K562 (cell line): ENCODE results near the gene RBM34. TPM values are rescaled to one million over a fixed set of nuclear protein-coding genes. Genes with fewer than 3 reads are reported as not detected.

Experiments
- BMI1 ChIP-seq: fragments of 150-350 bp; IDR thresholded peaks from 2 replicates; pipeline ENCODE4 v1.6.1; 2014; ENCODE audit warnings: low read length
- C11orf30 ChIP-seq: fragments of 450-650 bp; IDR thresholded peaks from 2 replicates; pipeline ENCODE4 v1.6.1; 2016; ENCODE audit warnings: low read depth, mild to moderate bottlenecking
- FOXA1 ChIP-seq: fragments of 450-650 bp; IDR thresholded peaks from 2 replicates; pipeline ENCODE4 v1.6.1; 2016; ENCODE audit warnings: mild to moderate bottlenecking, borderline replicate concordance
- GTF2A2 ChIP-seq: IDR thresholded peaks from 2 replicates; pipeline ENCODE4 v1.6.1; 2016; ENCODE audit warnings: mild to moderate bottlenecking, missing genetic modification characterization, missing compliant biosample characterization
- HOMEZ ChIP-seq: fragments of 250-450 bp; sonication (Bioruptor Pico); IDR thresholded peaks from 2 replicates; pipeline ENCODE4 v1.4.0; 2020; ENCODE audit warnings: mild to moderate bottlenecking, moderate library complexity
- KLF13 ChIP-seq: fragments of 450-650 bp; IDR thresholded peaks from 2 replicates; pipeline ENCODE4 v1.6.1; 2016; ENCODE audit warnings: missing genetic modification characterization, low read depth, mild to moderate bottlenecking, missing compliant biosample characterization, moderate library complexity, borderline replicate concordance
- MLX ChIP-seq, 2 experiments: fragments of 450-650 bp in 1 of 2; sonication (generic) in 1 of 2; formaldehyde crosslinking; conservative IDR thresholded peaks; 2 replicates each; pipeline versions ENCODE4 v1.4.0 to v1.8.1; 2020 to 2022; ENCODE audit warnings: mild to moderate bottlenecking in 1 of 2, missing genetic modification reagents in 1 of 2
- NRF1 ChIP-seq, 2 experiments: fragments of 450-650 bp; IDR thresholded peaks in 1 of 2; conservative IDR thresholded peaks in 1 of 2; 2 replicates each; pipeline ENCODE4 v1.6.1; 2014; ENCODE audit warnings: mild to moderate bottlenecking in 2 of 2
- PHF21A ChIP-seq: fragments of 450-650 bp; IDR thresholded peaks from 2 replicates; pipeline ENCODE4 v1.6.1; 2017; ENCODE audit warnings: low read depth, borderline replicate concordance
- RB1 ChIP-seq: fragments of 450-650 bp; IDR thresholded peaks from 2 replicates; pipeline ENCODE4 v1.6.1; 2017; ENCODE audit warnings: low read depth, mild to moderate bottlenecking
- RBM39 ChIP-seq: fragments of 200-400 bp; formaldehyde crosslinking; optimal IDR thresholded peaks from 2 replicates; pipeline ENCODE3; 2018; ENCODE audit warnings: low read depth, low read length
- REST ChIP-seq, 2 experiments: fragments of 450-650 bp; formaldehyde crosslinking in 1 of 2; IDR thresholded peaks; 2 replicates each; pipeline versions ENCODE4 v1.4.0 to v1.6.1; 2014 to 2020; ENCODE audit warnings: mild to moderate bottlenecking in 2 of 2, borderline replicate concordance in 1 of 2, low read depth in 1 of 2
- SAFB2 ChIP-seq: fragments of 200-400 bp; formaldehyde crosslinking; IDR thresholded peaks from 2 replicates; pipeline ENCODE4 v1.6.1; 2018; ENCODE audit warnings: borderline replicate concordance, low read length, low read depth, moderate library complexity; ENCODE audit not compliant: severe bottlenecking
- ZFP36 ChIP-seq: fragments of 150-350 bp; IDR thresholded peaks from 2 replicates; pipeline ENCODE4 v1.6.1; 2018; ENCODE audit warnings: low read length, low read depth; ENCODE audit not compliant: partially characterized antibody
- ZKSCAN3 ChIP-seq: fragments of 250-450 bp; sonication (Bioruptor Pico); IDR thresholded peaks from 2 replicates; pipeline ENCODE4 v1.4.0; 2020
- ZNF408 ChIP-seq: fragments of 250-450 bp; sonication (Bioruptor Pico); IDR thresholded peaks from 2 replicates; pipeline ENCODE4 v1.4.0; 2020; ENCODE audit warnings: low read depth, mild to moderate bottlenecking, moderate library complexity
- ZNF75A ChIP-seq: fragments of 450-650 bp; formaldehyde crosslinking; IDR thresholded peaks from 2 replicates; pipeline ENCODE4 v1.4.0; 2020; ENCODE audit warnings: mild to moderate bottlenecking
- polyA plus RNA-seq, 8 experiments: library from polyadenylated mRNA; depleted of rRNA in 4 of 8; stranded (reverse) in 5 of 8; unstranded in 3 of 8; fragments of >200 nt; fragmentation: Nextera tagmentation in 2 of 8; fragmentation: Illumina TruSeq in 1 of 8; extraction: Ambion mirVana in 2 of 8; extraction: Trizol in 1 of 8; gene quantifications; 2 replicates each; pipeline versions ENCODE4 v1.2.1 to v1.2.3, GENCODE V29; 2011 to 2014; ENCODE audit warnings: inconsistent platforms in 1 of 8, missing spikeins in 1 of 8
- total RNA-seq, 7 experiments: library from RNA; depleted of rRNA in 6 of 7; stranded (reverse); fragments of >200 nt in 6 of 7; fragmentation: Illumina TruSeq in 2 of 7; extraction: Trizol in 2 of 7; gene quantifications; 2 replicates each; pipeline versions ENCODE4 v1.2.1 to v1.2.3, GENCODE V29; 2011 to 2021; ENCODE audit warnings: low replicate concordance in 1 of 7

The RBM34 gene
- total and polyA plus RNA-seq, 9 of the 15 experiments (the other 6 are each of a cell fraction or from before 2014, with no cell fraction given): 64.0 to 178 (median 124) TPM

DNA sequence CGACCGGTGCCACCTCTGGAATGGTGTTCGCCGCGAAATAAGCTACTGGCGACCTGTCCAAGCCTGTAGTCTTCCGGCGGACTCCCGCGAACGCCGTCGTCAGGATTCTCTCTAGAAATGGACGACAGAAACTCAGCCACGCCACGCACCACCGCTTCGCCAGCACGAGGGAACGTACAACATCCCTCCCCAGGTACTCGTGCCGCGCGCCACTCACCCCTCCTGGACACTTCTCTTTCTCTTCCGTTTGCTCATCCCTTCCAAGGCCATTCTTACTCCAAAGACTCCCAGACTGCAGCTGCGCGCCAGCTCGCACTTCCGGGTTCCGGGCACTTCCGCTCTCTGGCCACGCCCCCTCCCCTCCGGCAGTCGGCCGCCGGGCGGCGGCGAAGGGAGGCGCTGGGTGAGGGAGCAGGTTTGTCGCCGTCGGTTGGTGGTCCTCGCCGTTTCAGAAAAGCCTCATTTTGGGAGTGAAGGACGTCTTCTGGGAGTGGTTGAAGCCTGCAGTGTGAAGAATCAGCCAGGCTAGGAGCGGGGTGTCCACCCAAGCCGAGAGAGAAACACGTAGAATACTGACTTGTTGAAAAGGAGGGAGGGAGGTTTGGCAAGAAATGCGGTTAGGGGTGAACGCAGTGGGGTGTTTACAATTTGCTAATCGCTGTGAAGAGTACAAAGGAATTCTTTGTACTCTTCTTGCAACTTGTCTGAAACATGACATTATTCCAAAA is at the start of gene RBM34 (continued):
- no peak for TF ChIP-seq PHF21A
- no peak for TF ChIP-seq ZNF408 (CRISPR knock-in tag)
- no peak for TF ChIP-seq ZKSCAN3
- no peak; the same call in 1 of the 2 replicates for TF ChIP-seq BMI1
- TF ChIP-seq FOXA1: no peak
- 0 out of 2 replicates have a peak, but pooled peaks have one; percentile 16 for TF ChIP-seq ZNF75A (CRISPR knock-in tag)
- TF ChIP-seq RB1: peak; percentile 86
- peak; percentile 84; the same call in 1 of the 2 replicates for TF ChIP-seq KLF13 (tag)
- TF ChIP-seq C11orf30: peak; percentile 78
- TF ChIP-seq ZFP36: peak; percentile 25
- TF ChIP-seq RBM39: no peak
- no peak; the same call in 1 of the 2 replicates for TF ChIP-seq GTF2A2 (tag)
- TF ChIP-seq NRF1 (conservative IDR thresholded peaks at IDR 0.05 in 1 of 2, IDR thresholded peaks at IDR 0.05 in 1 of 2): peak; percentile 84 to 87
- peak; percentile 17; the same call in 1 of the 2 replicates for TF ChIP-seq REST (IDR thresholded peaks at IDR 0.05; ENCODE audit: borderline replicate concordance)
- TF ChIP-seq REST (CRISPR knock-in tag; IDR thresholded peaks at IDR 0.05; ENCODE audit: low read depth): peak; percentile 61; the same call in 1 of the 2 replicates
- peak in 1 of 2 experiments; percentile 86; a peak in 2 of 4 replicates for TF ChIP-seq MLX (CRISPR knock-in tag; conservative IDR thresholded peaks at IDR 0.05)
- no peak for TF ChIP-seq SAFB2
- peak; percentile 47; the same call in 1 of the 2 replicates for TF ChIP-seq HOMEZ (CRISPR knock-in tag)
